ENCODE measurements around the gene SF3B3.

SF3B3 gene

GRCh38 chr16:70534971-70535370 lies 11.4 kb downstream of the SF3B3 start:
- no peak for DNase-seq (ENCODE audit: extremely low spot score)
- TF ChIP-seq TARDBP (IDR thresholded peaks at IDR 0.05) (no peak), SUZ12 (IDR thresholded peaks at IDR 0.05) (no peak), NFRKB (IDR thresholded peaks at IDR 0.05) (no peak), L3MBTL2 (conservative IDR thresholded peaks at IDR 0.05) (no peak), HDGF (IDR thresholded peaks at IDR 0.05; ENCODE audit: borderline replicate concordance) (no peak), ARNT (IDR thresholded peaks at IDR 0.05) (no peak), ELF4 (IDR thresholded peaks at IDR 0.05) (no peak), BHLHE40 (IDR thresholded peaks at IDR 0.05; ENCODE audit: borderline replicate concordance) (no peak), LEF1 (IDR thresholded peaks at IDR 0.05; ENCODE audit: borderline replicate concordance) (no peak), SP1 (IDR thresholded peaks at IDR 0.05) (no peak), FOXA1 (IDR thresholded peaks at IDR 0.05) (no peak), FOXM1 (IDR thresholded peaks at IDR 0.05; ENCODE audit: borderline replicate concordance) (no peak)
- POLR2A ChIA-PET = no interaction called here
- CTCF ChIA-PET = no interaction called here

- ChIA-PET POLR2A (interaction anchor here (1.1 kb wide), 1 partner anchor 10 kb away, joined by 3 read pairs; no protein-coding TSS in a partner anchor), CTCF (no interaction called here)
- DNase-seq (ENCODE audit: extremely low spot score) = no peak
- TF ChIP-seq FOXA1 (IDR thresholded peaks at IDR 0.05) = no peak
- no peak for TF ChIP-seq ELF4 (IDR thresholded peaks at IDR 0.05)
- TF ChIP-seq FOXM1 (IDR thresholded peaks at IDR 0.05; ENCODE audit: borderline replicate concordance) = no peak
- no peak for TF ChIP-seq ZNF384 (IDR thresholded peaks at IDR 0.05)
- no peak for TF ChIP-seq HDGF (IDR thresholded peaks at IDR 0.05; ENCODE audit: borderline replicate concordance)
- no peak for TF ChIP-seq PKNOX1 (IDR thresholded peaks at IDR 0.05)
- TF ChIP-seq SUZ12 (IDR thresholded peaks at IDR 0.05) = no peak
- no peak for TF ChIP-seq ARNT (IDR thresholded peaks at IDR 0.05)
These were observed 17.4 kb downstream of the SF3B3 start for GRCh38 chr16:70540994-70541393.

DNA sequence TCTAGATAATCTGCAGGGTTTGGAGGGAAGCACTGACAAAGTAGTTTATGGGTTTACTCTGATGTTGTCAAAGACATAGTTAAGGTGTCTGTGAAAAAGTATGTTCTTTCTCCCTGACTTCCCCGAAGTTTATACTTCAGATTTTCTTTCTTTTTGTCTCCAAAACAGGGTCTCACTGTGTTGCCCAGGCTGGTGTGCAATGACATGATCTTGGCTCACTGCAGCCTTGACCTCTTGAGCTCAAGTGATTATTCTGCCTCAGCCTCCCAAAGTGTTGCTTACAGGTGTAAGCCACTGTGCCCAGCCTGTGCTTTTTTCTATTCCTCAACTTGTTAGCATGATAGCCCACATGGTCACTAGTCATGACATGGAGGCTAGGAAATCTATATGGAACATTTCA lies 20.9 kb downstream of the SF3B3 start:
- no peak for TF ChIP-seq BHLHE40 (IDR thresholded peaks at IDR 0.05; ENCODE audit: borderline replicate concordance)
- TF ChIP-seq ZNF384 (IDR thresholded peaks at IDR 0.05) = no peak
- no peak for TF ChIP-seq L3MBTL2 (conservative IDR thresholded peaks at IDR 0.05)
- no peak for TF ChIP-seq SUZ12 (IDR thresholded peaks at IDR 0.05)
- TF ChIP-seq FOXK2 (IDR thresholded peaks at IDR 0.05) = no peak
- no peak for TF ChIP-seq TARDBP (IDR thresholded peaks at IDR 0.05)
- no peak for DNase-seq (ENCODE audit: extremely low spot score)
- ChIA-PET POLR2A (no interaction called here), CTCF (no interaction called here)

- POLR2A ChIA-PET = interaction anchor here (0.7 to 1.1 kb wide), 2 partner anchors 24 to 168 kb away, joined by 3 read pairs; no protein-coding TSS in a partner anchor
- CTCF ChIA-PET = no interaction called here
- DNase-seq (ENCODE audit: extremely low spot score) = no peak
- TF ChIP-seq NFRKB (IDR thresholded peaks at IDR 0.05) (no peak), HDGF (IDR thresholded peaks at IDR 0.05; ENCODE audit: borderline replicate concordance) (no peak), LEF1 (IDR thresholded peaks at IDR 0.05; ENCODE audit: borderline replicate concordance) (no peak), TARDBP (IDR thresholded peaks at IDR 0.05) (no peak), FOXK2 (IDR thresholded peaks at IDR 0.05) (no peak), SUZ12 (IDR thresholded peaks at IDR 0.05) (no peak), ARNT (IDR thresholded peaks at IDR 0.05) (no peak), SP1 (IDR thresholded peaks at IDR 0.05) (no peak), L3MBTL2 (conservative IDR thresholded peaks at IDR 0.05) (no peak), FOXM1 (IDR thresholded peaks at IDR 0.05; ENCODE audit: borderline replicate concordance) (no peak), ELF4 (IDR thresholded peaks at IDR 0.05) (no peak), PKNOX1 (IDR thresholded peaks at IDR 0.05) (no peak), BHLHE40 (IDR thresholded peaks at IDR 0.05; ENCODE audit: borderline replicate concordance) (no peak)
These were observed 25.3 kb downstream of the SF3B3 start for GRCh38 chr16:70548936-70549335.

DNA sequence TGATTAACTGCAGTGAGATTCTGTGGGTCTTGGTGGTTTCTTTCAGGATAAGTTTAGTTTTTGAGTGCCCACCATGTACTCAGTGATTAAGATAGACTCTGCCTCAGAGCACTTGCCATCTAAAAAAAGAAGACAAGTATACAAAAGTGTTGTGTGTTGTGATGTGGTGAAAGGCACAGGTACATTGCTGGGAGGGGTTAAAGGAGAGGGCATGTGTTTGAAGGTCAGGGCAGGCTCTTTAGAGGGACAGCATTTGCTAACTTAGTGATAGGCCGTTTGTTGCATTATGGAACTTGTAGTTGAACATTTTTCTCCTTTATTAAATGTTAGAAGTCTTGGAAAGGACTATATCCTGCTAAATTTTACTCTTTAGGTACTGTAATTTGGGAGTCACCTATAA lies 26.5 kb downstream of the SF3B3 start:
- ChIA-PET CTCF (no interaction called here), POLR2A (no interaction called here)
- TF ChIP-seq TARDBP (IDR thresholded peaks at IDR 0.05) (no peak), ELF4 (IDR thresholded peaks at IDR 0.05) (no peak), CTBP1 (IDR thresholded peaks at IDR 0.05; ENCODE audit: borderline replicate concordance) (no peak), PKNOX1 (IDR thresholded peaks at IDR 0.05) (no peak), SP1 (IDR thresholded peaks at IDR 0.05) (no peak), L3MBTL2 (conservative IDR thresholded peaks at IDR 0.05) (no peak), FOXA1 (IDR thresholded peaks at IDR 0.05) (no peak), HDGF (IDR thresholded peaks at IDR 0.05; ENCODE audit: borderline replicate concordance) (no peak), NFRKB (IDR thresholded peaks at IDR 0.05) (no peak), BHLHE40 (IDR thresholded peaks at IDR 0.05; ENCODE audit: borderline replicate concordance) (no peak)
- DNase-seq (ENCODE audit: extremely low spot score) = no peak

DNA sequence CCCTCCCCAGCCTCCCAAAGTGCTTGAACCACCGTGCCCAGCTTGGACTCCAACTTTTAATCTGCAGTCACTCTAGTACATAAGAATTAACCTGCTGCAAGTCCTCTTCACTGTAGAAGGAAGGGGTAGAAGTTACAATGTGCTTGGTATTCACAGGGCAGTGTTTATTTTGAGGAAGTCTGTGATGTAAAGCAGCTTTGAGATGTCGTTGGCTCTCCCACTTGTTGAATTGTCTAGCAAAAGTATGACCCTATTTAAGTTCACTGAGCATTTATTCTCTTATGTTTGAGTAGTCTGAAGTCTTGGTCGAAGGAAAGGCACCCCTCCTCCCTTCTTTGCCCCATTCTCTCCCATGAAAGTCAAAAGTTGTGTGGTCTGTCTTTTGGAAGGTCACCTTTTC lies 28.2 kb downstream of the SF3B3 start:
- no peak for DNase-seq (ENCODE audit: extremely low spot score)
- CTCF ChIA-PET = interaction anchor here (0.5 kb wide), 1 partner anchor 8 kb away, joined by 4 read pairs; no protein-coding TSS in a partner anchor
- POLR2A ChIA-PET = no interaction called here
- TF ChIP-seq LEF1 (IDR thresholded peaks at IDR 0.05; ENCODE audit: borderline replicate concordance) = no peak
- no peak for TF ChIP-seq SP1 (IDR thresholded peaks at IDR 0.05)
- TF ChIP-seq ARNT (IDR thresholded peaks at IDR 0.05) = no peak
- TF ChIP-seq FOXM1 (IDR thresholded peaks at IDR 0.05; ENCODE audit: borderline replicate concordance) = no peak
- no peak for TF ChIP-seq SUZ12 (IDR thresholded peaks at IDR 0.05)
- TF ChIP-seq HDGF (IDR thresholded peaks at IDR 0.05; ENCODE audit: borderline replicate concordance) = no peak
- no peak for TF ChIP-seq L3MBTL2 (conservative IDR thresholded peaks at IDR 0.05)
- TF ChIP-seq BHLHE40 (IDR thresholded peaks at IDR 0.05; ENCODE audit: borderline replicate concordance) = no peak
- TF ChIP-seq ZNF384 (IDR thresholded peaks at IDR 0.05) = no peak
- TF ChIP-seq TARDBP (IDR thresholded peaks at IDR 0.05) = no peak
- TF ChIP-seq CTBP1 (IDR thresholded peaks at IDR 0.05; ENCODE audit: borderline replicate concordance) = no peak
- no peak for TF ChIP-seq PKNOX1 (IDR thresholded peaks at IDR 0.05)
- no peak for TF ChIP-seq FOXA1 (IDR thresholded peaks at IDR 0.05)
- no peak for TF ChIP-seq FOXK2 (IDR thresholded peaks at IDR 0.05)
- TF ChIP-seq ELF4 (IDR thresholded peaks at IDR 0.05) = no peak
- no peak for TF ChIP-seq NFRKB (IDR thresholded peaks at IDR 0.05)
